ENCODE data around the gene MAB21L3.

GRCh38 chr1:116127848-116128540 is 16.8 kb downstream of the MAB21L3 start:
- TF ChIP-seq ZNF274 (IDR thresholded peaks at IDR 0.05; ENCODE audit: low read depth, low read length) (no peak), YY1 (IDR thresholded peaks at IDR 0.05; ENCODE audit: insufficient read depth, insufficient read length) (no peak)
